PC-3 (cell line): Measurements from ENCODE around the gene ADGRF5. TPM values are rescaled to one million over a fixed set of nuclear protein-coding genes. Genes with fewer than 3 reads are reported as not detected.

ENCODE experiments used
- ATAC-seq: fragments of 200-7000 bp; cut with Tn5 transposase; 2 replicates; pipeline ENCODE4 v1.9.1; 2020; ENCODE audit warnings: mild to moderate bottlenecking, moderate library complexity
- BruUV-seq: library from RNA; stranded (reverse); fragments of 400-500 nt; replicated peaks from 2 replicates; lab custom pipeline; 2021; lab: Mats Ljungman, UMichigan
- CTCF ChIA-PET: fragments of 300-600 bp; sonication (Branson Sonifier 250); formaldehyde crosslinking; loops from one replicate; lab custom pipeline; 2022; ENCODE audit warnings: antibody characterized with exemption; lab: Charles Lee
- POLR2A ChIA-PET: fragments of 300-600 bp; sonication (Branson Sonifier 250); formaldehyde crosslinking; loops from one replicate; lab custom pipeline; 2022; ENCODE audit warnings: antibody characterized with exemption; ENCODE audit not compliant: unreplicated experiment; lab: Charles Lee
- DNase-seq: peaks from one replicate; pipeline ENCODE4 v3.0.0-alpha.2; 2015
- H2AFZ ChIP-seq: fragments of 300-600 bp; sonication (generic); 2 replicates; pipeline ENCODE4 v1.6.0; 2016; ENCODE audit warnings: antibody characterized with exemption, low read length
- H3F3A ChIP-seq: fragments of 300-600 bp; sonication (generic); one replicate; pipeline ENCODE4 v1.6.0; 2017; ENCODE audit warnings: antibody characterized with exemption, low read length, control low read depth, mild to moderate bottlenecking; ENCODE audit not compliant: unreplicated experiment
- H3K27ac ChIP-seq: fragments of 300-600 bp; sonication (generic); 2 replicates; pipeline ENCODE4 v1.5.1; 2016; ENCODE audit warnings: mild to moderate bottlenecking, low read length
- H3K27me3 ChIP-seq: fragments of 300-600 bp; sonication (generic); 2 replicates; pipeline ENCODE4 v1.6.1; 2016; ENCODE audit warnings: low read length, mixed read lengths
- H3K36me3 ChIP-seq: fragments of 300-600 bp; sonication (generic); 2 replicates; pipeline ENCODE4 v1.6.1; 2016; ENCODE audit warnings: low read depth, mixed run types, low read length, mixed read lengths
- H3K4me1 ChIP-seq: fragments of 300-600 bp; sonication (generic); 2 replicates; pipeline ENCODE4 v1.5.1; 2016; ENCODE audit warnings: low read length; ENCODE audit not compliant: insufficient read depth
- H3K4me2 ChIP-seq: fragments of 300-600 bp; sonication (generic); 2 replicates; pipeline ENCODE4 v1.6.0; 2016; ENCODE audit warnings: low read length
- H3K4me3 ChIP-seq: fragments of 300-600 bp; sonication (generic); 2 replicates; pipeline ENCODE4 v1.5.1; 2016; ENCODE audit warnings: mild to moderate bottlenecking, low read length, mixed read lengths
- H3K79me2 ChIP-seq: fragments of 300-600 bp; sonication (generic); 2 replicates; pipeline ENCODE4 v1.6.1; 2017; ENCODE audit warnings: low read length, mixed read lengths
- H3K9ac ChIP-seq: fragments of 300-600 bp; sonication (generic); 2 replicates; pipeline ENCODE4 v1.6.0; 2016; ENCODE audit warnings: mild to moderate bottlenecking, low read length
- H3K9me2 ChIP-seq: fragments of 300-600 bp; sonication (generic); replicated peaks from 2 replicates; pipeline ENCODE4 v1.6.1; 2016; ENCODE audit warnings: mixed run types, low read length, mixed read lengths
- H3K9me3 ChIP-seq: fragments of 300-600 bp; sonication (generic); 2 replicates; pipeline ENCODE4 v1.6.1; 2016; ENCODE audit warnings: low read length, mixed read lengths
- H4K20me1 ChIP-seq: fragments of 300-600 bp; sonication (generic); 2 replicates; pipeline ENCODE4 v1.6.1; 2016; ENCODE audit warnings: low read length, mixed read lengths
- EZH2 ChIP-seq: fragments of 300-600 bp; sonication (generic); IDR thresholded peaks from one replicate; pipeline ENCODE4 v1.6.1; 2017; ENCODE audit warnings: antibody characterized with exemption, mild to moderate bottlenecking, low read length; ENCODE audit not compliant: unreplicated experiment
- EZH2phosphoT487 ChIP-seq: fragments of 300-600 bp; sonication (generic); IDR thresholded peaks from 2 replicates; pipeline ENCODE4 v1.6.1; 2018; ENCODE audit warnings: mild to moderate bottlenecking, antibody characterized with exemption, low read length, borderline replicate concordance
- intact Hi-C: fragments of 100-400 bp; cut with micrococcal nuclease; formaldehyde crosslinking; loops from 2 replicates; pipeline ENCODE4 v1.9.0; 2023
- total RNA-seq: library from RNA; depleted of rRNA; stranded (reverse); fragments of >200 nt; gene quantifications from 2 replicates; pipeline ENCODE4 v1.2.3, GENCODE V29; 2014
- TF ChIP-seq, protein P1 (sequence below): fragments of 300-600 bp; sonication (generic); conservative IDR thresholded peaks from 2 replicates; pipeline ENCODE4 v1.5.1; 2017; ENCODE audit warnings: antibody characterized with exemption, low read depth, mild to moderate bottlenecking, low read length

The ADGRF5 gene
- total RNA-seq, 1 experiment from 2014 or later, result 1.6 TPM

DNA sequence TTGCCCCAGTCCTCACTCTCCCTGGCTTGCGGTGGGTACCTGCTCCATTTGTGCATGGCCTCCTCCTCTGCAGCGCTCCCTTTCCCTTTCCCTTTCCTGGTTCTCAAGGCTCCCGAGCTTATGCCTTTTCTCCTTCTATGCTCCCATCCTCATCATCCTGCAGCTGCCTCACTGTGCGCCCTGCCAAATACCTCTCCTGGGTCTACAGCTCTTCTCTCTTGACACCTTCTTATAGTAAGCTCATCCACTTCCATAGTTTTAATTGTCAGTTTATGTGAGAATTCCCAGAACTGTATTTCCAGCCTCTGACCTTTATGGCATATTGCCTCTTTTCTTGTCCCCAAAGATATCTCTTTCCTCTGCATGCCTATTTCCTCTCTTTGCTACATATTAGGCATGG lies 5.9 kb downstream of the ADGRF5 start:
- BruUV-seq, result no TSS peak
- ChIA-PET POLR2A (no interaction called here), CTCF (no interaction called here)
- Histone ChIP-seq H3K27ac (no peak overlapping the region), H3K36me3 (no peaks in the 10 kb centered on the region), H4K20me1 (no peaks in the 10 kb centered on the region), H3F3A (no peaks in the 10 kb centered on the region), H2AFZ (no peak overlapping the region), H3K4me2 (no peak overlapping the region), H3K4me3 (no peak overlapping the region), H3K4me1 (peaks cover 17% of the 10 kb centered on the region), H3K9me2 (no peaks in the 10 kb centered on the region), H3K9me3 (no peaks in the 10 kb centered on the region), H3K9ac (no peak overlapping the region), H3K79me2 (no peaks in the 10 kb centered on the region), H3K27me3 (no peaks in the 10 kb centered on the region)
- no peak for ATAC-seq
- intact Hi-C loops, result no loop called here
- TF ChIP-seq EZH2phosphoT487, result no peak
- TF ChIP-seq, protein P1, sequence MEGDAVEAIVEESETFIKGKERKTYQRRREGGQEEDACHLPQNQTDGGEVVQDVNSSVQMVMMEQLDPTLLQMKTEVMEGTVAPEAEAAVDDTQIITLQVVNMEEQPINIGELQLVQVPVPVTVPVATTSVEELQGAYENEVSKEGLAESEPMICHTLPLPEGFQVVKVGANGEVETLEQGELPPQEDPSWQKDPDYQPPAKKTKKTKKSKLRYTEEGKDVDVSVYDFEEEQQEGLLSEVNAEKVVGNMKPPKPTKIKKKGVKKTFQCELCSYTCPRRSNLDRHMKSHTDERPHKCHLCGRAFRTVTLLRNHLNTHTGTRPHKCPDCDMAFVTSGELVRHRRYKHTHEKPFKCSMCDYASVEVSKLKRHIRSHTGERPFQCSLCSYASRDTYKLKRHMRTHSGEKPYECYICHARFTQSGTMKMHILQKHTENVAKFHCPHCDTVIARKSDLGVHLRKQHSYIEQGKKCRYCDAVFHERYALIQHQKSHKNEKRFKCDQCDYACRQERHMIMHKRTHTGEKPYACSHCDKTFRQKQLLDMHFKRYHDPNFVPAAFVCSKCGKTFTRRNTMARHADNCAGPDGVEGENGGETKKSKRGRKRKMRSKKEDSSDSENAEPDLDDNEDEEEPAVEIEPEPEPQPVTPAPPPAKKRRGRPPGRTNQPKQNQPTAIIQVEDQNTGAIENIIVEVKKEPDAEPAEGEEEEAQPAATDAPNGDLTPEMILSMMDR, result no peak
- no peak for TF ChIP-seq EZH2
- DNase-seq, result no peak

DNA sequence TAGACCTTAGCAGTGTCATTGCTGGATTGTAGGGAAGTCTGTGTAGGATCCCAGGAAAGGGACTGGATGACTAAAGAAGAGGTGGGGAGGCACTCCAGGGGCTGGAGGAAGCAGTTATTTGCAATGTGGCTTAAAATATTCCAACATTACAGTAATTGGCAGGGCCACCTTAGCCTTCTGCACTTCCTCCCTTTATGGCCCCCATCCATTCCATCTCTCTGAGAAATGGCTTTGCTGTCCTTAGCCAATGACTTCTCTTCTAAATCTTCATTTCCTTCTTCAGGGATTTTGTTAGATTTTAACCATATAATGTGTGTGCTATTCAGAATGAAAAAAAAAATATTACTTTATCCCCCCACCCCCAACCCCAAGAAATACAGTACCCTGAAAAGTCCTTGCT lies 6.4 kb downstream of the ADGRF5 start:
- no peak overlapping the region for H3K4me3 ChIP-seq
- H3K36me3 ChIP-seq, result no peaks in the 10 kb centered on the region
- TF ChIP-seq EZH2phosphoT487 (no peak), EZH2 (no peak)
- TF ChIP-seq, protein P1, result no peak
- no peaks in the 10 kb centered on the region for H3K27me3 ChIP-seq
- H3K4me1 ChIP-seq, result peaks cover 17% of the 10 kb centered on the region
- no peaks in the 10 kb centered on the region for H4K20me1 ChIP-seq
- H3K79me2 ChIP-seq, result no peaks in the 10 kb centered on the region
- H2AFZ ChIP-seq, result no peak overlapping the region
- ChIA-PET POLR2A (no interaction called here), CTCF (no interaction called here)
- no peaks in the 10 kb centered on the region for H3K9me3 ChIP-seq
- H3F3A ChIP-seq, result no peaks in the 10 kb centered on the region
- no peak overlapping the region for H3K9ac ChIP-seq
- ATAC-seq (peak; percentile 39; the same call in 1 of the 2 replicates), DNase-seq (no peak)
- no peak overlapping the region for H3K4me2 ChIP-seq
- BruUV-seq, result no TSS peak
- no peaks in the 10 kb centered on the region for H3K9me2 ChIP-seq
- H3K27ac ChIP-seq, result no peak overlapping the region
- intact Hi-C loops, result no loop called here

DNA sequence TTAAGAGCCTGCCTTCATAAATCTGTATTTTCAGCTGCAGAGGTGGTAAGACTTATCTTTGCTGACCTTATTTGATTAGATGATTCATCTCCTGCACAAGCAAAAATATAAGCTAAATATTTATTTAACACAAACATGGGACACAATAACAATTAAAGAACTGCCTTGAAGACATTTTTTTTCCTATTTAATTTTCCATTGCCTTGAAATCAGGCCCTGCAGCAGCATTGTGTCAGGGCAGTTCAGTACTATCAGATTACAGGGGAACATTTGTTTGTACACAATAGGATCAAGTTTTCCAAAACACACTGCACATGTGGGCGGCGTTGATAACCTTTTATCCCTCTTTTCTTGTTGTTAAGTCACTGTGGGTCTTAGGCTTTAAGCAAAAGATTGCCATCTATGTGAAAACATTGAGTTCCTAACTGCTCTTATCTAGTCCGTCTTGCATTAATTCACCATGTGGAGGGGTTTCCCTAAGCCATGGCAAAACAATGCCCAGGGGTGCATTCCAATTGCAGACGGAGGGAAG lies 7.4 kb downstream of the ADGRF5 start:
- ChIA-PET CTCF (interaction anchor here (0.7 to 1.0 kb wide), 2 partner anchors 23 to 240 kb away, joined by 3 read pairs; no protein-coding TSS in a partner anchor), POLR2A (no interaction called here)
- H3K4me2 ChIP-seq, result peak overlapping the region; percentile 28
- no peak overlapping the region for H3K9ac ChIP-seq
- TF ChIP-seq EZH2 (no peak), EZH2phosphoT487 (no peak)
- TF ChIP-seq, protein P1, result no peak
- H3K27ac ChIP-seq, result peak overlapping the region; percentile 31
- peak; percentile 65 for DNase-seq
- H3K79me2 ChIP-seq, result no peaks in the 10 kb centered on the region
- BruUV-seq, result no TSS peak
- no peak overlapping the region for H2AFZ ChIP-seq
- H3F3A ChIP-seq, result no peaks in the 10 kb centered on the region
- H3K9me3 ChIP-seq, result no peaks in the 10 kb centered on the region
- H3K27me3 ChIP-seq, result no peaks in the 10 kb centered on the region
- no peaks in the 10 kb centered on the region for H4K20me1 ChIP-seq
- H3K4me3 ChIP-seq, result no peak overlapping the region
- no peaks in the 10 kb centered on the region for H3K36me3 ChIP-seq
- intact Hi-C loops, result loop anchor here (1.0 kb wide), 3 partner anchors 11 to 69 kb away; no protein-coding TSS in a partner anchor
- peak; percentile 86 for ATAC-seq
- H3K4me1 ChIP-seq, result peaks cover 17% of the 10 kb centered on the region
- no peaks in the 10 kb centered on the region for H3K9me2 ChIP-seq
